Retinal pigment epithelial cell (primary cell): ENCODE data around the gene C11orf86.

ENCODE experiments used
- DNase-seq: peaks from one replicate; pipeline ENCODE4 v3.0.0-alpha.2; 2010; ENCODE audit warnings: low read depth
- H3K4me3 ChIP-seq: 2 replicates; pipeline ENCODE4 v1.5.1; 2011; ENCODE audit warnings: mild to moderate bottlenecking, low read length, control low read depth, moderate library complexity
- TF ChIP-seq, protein P1 (sequence below): conservative IDR thresholded peaks from 2 replicates; pipeline ENCODE4 v1.5.1; 2011; ENCODE audit warnings: low read depth, low read length, control low read depth, inconsistent platforms

C11orf86 gene

GRCh38 chr11:66974724-66975404 is at the start of gene C11orf86:
Gene C11orf86, plus strand, starts transcription at chr11:66975304. Its CDS starts 59 bp downstream, at chr11:66975363.
- TF ChIP-seq, protein P1, sequence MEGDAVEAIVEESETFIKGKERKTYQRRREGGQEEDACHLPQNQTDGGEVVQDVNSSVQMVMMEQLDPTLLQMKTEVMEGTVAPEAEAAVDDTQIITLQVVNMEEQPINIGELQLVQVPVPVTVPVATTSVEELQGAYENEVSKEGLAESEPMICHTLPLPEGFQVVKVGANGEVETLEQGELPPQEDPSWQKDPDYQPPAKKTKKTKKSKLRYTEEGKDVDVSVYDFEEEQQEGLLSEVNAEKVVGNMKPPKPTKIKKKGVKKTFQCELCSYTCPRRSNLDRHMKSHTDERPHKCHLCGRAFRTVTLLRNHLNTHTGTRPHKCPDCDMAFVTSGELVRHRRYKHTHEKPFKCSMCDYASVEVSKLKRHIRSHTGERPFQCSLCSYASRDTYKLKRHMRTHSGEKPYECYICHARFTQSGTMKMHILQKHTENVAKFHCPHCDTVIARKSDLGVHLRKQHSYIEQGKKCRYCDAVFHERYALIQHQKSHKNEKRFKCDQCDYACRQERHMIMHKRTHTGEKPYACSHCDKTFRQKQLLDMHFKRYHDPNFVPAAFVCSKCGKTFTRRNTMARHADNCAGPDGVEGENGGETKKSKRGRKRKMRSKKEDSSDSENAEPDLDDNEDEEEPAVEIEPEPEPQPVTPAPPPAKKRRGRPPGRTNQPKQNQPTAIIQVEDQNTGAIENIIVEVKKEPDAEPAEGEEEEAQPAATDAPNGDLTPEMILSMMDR, result no peak
- H3K4me3 ChIP-seq, result no peak within 1 kb of the TSS
- DNase-seq, result no peak

- no peak for DNase-seq
- TF ChIP-seq, protein P1, result no peak
- no peak overlapping the region for H3K4me3 ChIP-seq
These were observed 45.4 kb upstream of the C11orf86 start for GRCh38 chr11:66929753-66930152.

DNA sequence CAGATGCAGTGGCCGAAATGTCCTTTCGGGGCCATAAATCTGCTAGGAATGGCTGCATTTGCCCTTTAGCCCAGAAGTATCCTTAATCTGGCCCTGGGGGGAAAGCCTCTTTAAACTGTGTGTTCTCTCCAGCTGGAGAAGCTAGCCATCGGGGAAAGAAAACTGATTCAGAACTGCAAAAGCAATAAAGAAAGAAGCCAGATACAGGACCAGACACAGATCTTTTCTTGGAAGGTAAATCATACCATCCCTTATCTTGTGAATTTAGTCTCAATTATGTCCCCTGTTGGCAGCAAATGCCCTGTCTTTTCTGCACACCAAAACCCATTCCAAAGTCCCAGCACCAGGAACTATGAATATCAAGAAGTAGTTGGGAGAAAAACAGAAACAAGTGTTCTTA is 42.6 kb upstream of the C11orf86 start:
- H3K4me3 ChIP-seq, result no peak overlapping the region
- DNase-seq, result no peak
- TF ChIP-seq, protein P1, result no peak

DNA sequence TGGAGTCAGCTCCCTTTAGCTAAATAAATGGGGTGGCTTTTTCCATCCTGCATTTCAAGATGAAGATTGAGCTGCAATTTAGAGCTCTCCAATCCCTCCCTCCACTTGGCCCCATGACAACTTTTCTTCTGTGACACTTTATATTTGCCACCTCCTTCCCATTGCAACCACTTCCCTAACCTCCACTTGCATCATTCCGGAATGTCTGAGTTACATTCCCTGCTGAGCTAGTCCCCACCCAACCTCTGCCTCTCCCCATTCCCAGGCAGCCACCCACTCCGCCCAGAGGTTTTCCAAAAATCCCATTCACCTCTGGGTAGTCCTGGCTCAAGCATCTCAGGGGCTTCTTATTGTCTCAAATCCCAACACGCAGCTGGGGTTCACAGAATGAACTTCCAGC is 41.6 kb upstream of the C11orf86 start:
- H3K4me3 ChIP-seq, result no peak overlapping the region
- TF ChIP-seq, protein P1, result no peak
- DNase-seq, result no peak

- TF ChIP-seq, protein P1, result no peak
- DNase-seq, result peak; percentile 34
- H3K4me3 ChIP-seq, result no peak overlapping the region
These were observed 39.9 kb upstream of the C11orf86 start for GRCh38 chr11:66934950-66935779.

DNA sequence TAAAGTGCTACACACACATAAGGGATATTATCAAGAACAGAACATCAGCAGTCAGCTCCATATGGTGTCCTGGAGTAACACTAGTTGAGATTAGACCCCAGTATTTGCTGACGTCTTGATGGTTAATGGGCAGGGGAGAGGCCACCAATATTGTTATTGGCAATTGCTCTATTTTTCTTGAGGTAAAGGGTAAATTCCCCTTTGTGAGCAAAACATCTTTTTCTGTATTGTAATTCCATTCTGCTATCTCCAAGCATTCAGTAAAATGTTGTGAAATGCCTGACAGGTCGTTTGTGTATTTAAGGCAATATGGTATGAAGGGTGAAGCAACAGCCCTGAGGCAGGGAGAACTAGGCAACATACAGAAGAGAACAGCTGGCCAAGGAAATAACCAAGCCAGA is 38.8 kb upstream of the C11orf86 start:
- TF ChIP-seq, protein P1, result no peak
- no peak overlapping the region for H3K4me3 ChIP-seq
- DNase-seq, result no peak
